Natural killer cell (primary cell): ENCODE results near the gene FGF12. TPM values are rescaled to one million over a fixed set of nuclear protein-coding genes. Genes with fewer than 3 reads are reported as not detected.

Experiments used
- ATAC-seq, 3 donors: fragments of 150-1000 bp in 2 of 3; fragments of 200-7000 bp in 1 of 3; cut with Tn5 transposase; 1 replicate in 1 of 3; 2 replicates in 2 of 3; pipeline ENCODE4 v1.10.0; 2021; ENCODE audit warnings: mild to moderate bottlenecking in 2 of 3, moderate library complexity in 2 of 3
- DNase-seq, 2 donors: peaks; one replicate each; pipeline versions ENCODE4 v3.0.0 to v3.0.0-alpha.2; 2013 to 2021; ENCODE audit warnings: mixed read lengths in 1 of 2
- H3K27ac ChIP-seq: one replicate; pipeline ENCODE4 v1.5.1; 2013; ENCODE audit warnings: mild to moderate bottlenecking, low read length
- H3K27me3 ChIP-seq: one replicate; pipeline ENCODE4 v1.6.1; 2013; ENCODE audit warnings: low read length; ENCODE audit not compliant: control insufficient read depth, insufficient read depth
- H3K36me3 ChIP-seq: one replicate; pipeline ENCODE4 v1.6.1; 2013; ENCODE audit warnings: low read length; ENCODE audit not compliant: control insufficient read depth, insufficient read depth
- H3K4me1 ChIP-seq: one replicate; pipeline ENCODE4 v1.6.1; 2013; ENCODE audit warnings: low read length; ENCODE audit not compliant: control insufficient read depth, insufficient read depth
- H3K4me3 ChIP-seq: one replicate; pipeline ENCODE4 v1.5.1; 2013; ENCODE audit warnings: low read length
- H3K9me3 ChIP-seq: one replicate; pipeline ENCODE4 v1.6.1; 2013; ENCODE audit warnings: low read length; ENCODE audit not compliant: control insufficient read depth, insufficient read depth
- H3K27ac Mint-ChIP-seq, 2 donors: one replicate each; pipeline ENCODE4 v1.8.0; 2022; ENCODE audit warnings: mild to moderate bottlenecking in 2 of 2, mixed read lengths in 2 of 2, moderate library complexity in 1 of 2
- H3K27me3 Mint-ChIP-seq, 2 donors: one replicate each; pipeline ENCODE4 v1.8.0; 2022; ENCODE audit warnings: low read depth in 2 of 2, mixed read lengths in 2 of 2
- H3K36me3 Mint-ChIP-seq: one replicate; pipeline ENCODE4 v1.8.0; 2022; ENCODE audit warnings: mixed read lengths
- H3K4me1 Mint-ChIP-seq, 2 donors: one replicate each; pipeline ENCODE4 v1.8.0; 2022; ENCODE audit warnings: mixed read lengths in 2 of 2
- H3K4me3 Mint-ChIP-seq: one replicate; pipeline ENCODE4 v1.8.0; 2022; ENCODE audit warnings: mild to moderate bottlenecking, moderate library complexity, mixed read lengths
- H3K9me3 Mint-ChIP-seq, 2 donors: one replicate each; pipeline ENCODE4 v1.8.0; 2022; ENCODE audit warnings: mixed read lengths in 2 of 2
- WGBS: methylation state at CpG from one replicate; pipeline ENCODE4 v1.1.7; 2013; ENCODE audit warnings: missing lambda C conversion rate; ENCODE audit not compliant: insufficient coverage; 5-methylcytosine and 5-hydroxymethylcytosine counted together
- intact Hi-C: fragments of 100-400 bp; cut with micrococcal nuclease; formaldehyde crosslinking; loops from one replicate; pipeline ENCODE4 v1.14.2; 2022
- total RNA-seq, 4 donors: library from RNA; stranded (reverse); fragments of 120-200 nt in 1 of 4; gene quantifications; one replicate each; pipeline versions ENCODE4 v1.2.3 to v1.2.4, GENCODE V29; 2013 to 2022
- TF ChIP-seq, protein P1 (sequence below): fragments of 200-600 bp; IDR thresholded peaks from one replicate; pipeline ENCODE4 v1.8.0; 2022; ENCODE audit warnings: antibody characterized with exemption

Gene FGF12
- total RNA-seq, 3 donors from 2014 or later (not counting 1 experiment from before 2014, with no cell fraction given): not detected

GRCh38 chr3:192751148-192751547 is 23.8 kb upstream of the FGF12 start:
- no peaks in the 10 kb centered on the region for H3K27me3 ChIP-seq
- no peaks in the 10 kb centered on the region for H3K27me3 Mint-ChIP-seq
- ATAC-seq (no peak), DNase-seq (no peak)
- no peak overlapping the region for H3K27ac ChIP-seq
- no peak overlapping the region for H3K27ac Mint-ChIP-seq
- H3K36me3 ChIP-seq: no peaks in the 10 kb centered on the region
- no peaks in the 10 kb centered on the region for H3K4me1 Mint-ChIP-seq
- H3K4me1 ChIP-seq: no peaks in the 10 kb centered on the region
- no peaks in the 10 kb centered on the region for H3K9me3 ChIP-seq
- no peak overlapping the region for H3K4me3 Mint-ChIP-seq
- H3K9me3 Mint-ChIP-seq: peaks cover 5 to 10% of the 10 kb centered on the region in 2 donors
- TF ChIP-seq, protein P1, sequence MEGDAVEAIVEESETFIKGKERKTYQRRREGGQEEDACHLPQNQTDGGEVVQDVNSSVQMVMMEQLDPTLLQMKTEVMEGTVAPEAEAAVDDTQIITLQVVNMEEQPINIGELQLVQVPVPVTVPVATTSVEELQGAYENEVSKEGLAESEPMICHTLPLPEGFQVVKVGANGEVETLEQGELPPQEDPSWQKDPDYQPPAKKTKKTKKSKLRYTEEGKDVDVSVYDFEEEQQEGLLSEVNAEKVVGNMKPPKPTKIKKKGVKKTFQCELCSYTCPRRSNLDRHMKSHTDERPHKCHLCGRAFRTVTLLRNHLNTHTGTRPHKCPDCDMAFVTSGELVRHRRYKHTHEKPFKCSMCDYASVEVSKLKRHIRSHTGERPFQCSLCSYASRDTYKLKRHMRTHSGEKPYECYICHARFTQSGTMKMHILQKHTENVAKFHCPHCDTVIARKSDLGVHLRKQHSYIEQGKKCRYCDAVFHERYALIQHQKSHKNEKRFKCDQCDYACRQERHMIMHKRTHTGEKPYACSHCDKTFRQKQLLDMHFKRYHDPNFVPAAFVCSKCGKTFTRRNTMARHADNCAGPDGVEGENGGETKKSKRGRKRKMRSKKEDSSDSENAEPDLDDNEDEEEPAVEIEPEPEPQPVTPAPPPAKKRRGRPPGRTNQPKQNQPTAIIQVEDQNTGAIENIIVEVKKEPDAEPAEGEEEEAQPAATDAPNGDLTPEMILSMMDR: no peak
- 67% methylated on average over 1 of the region's 2 CpGs for WGBS
- intact Hi-C loops: no loop called here
- no peaks in the 10 kb centered on the region for H3K36me3 Mint-ChIP-seq
- H3K4me3 ChIP-seq: no peak overlapping the region

- TF ChIP-seq, protein P1: no peak
- Mint-ChIP-seq H3K36me3 (no peaks in the 10 kb centered on the region), H3K4me3 (no peak overlapping the region), H3K9me3 (peaks cover 5 to 8% of the 10 kb centered on the region in 2 donors), H3K4me1 (no peaks in the 10 kb centered on the region), H3K27me3 (no peaks in the 10 kb centered on the region), H3K27ac (no peak overlapping the region)
- DNase-seq: no peak
- H3K27me3 ChIP-seq: no peaks in the 10 kb centered on the region
- H3K27ac ChIP-seq: no peak overlapping the region
- no peak overlapping the region for H3K4me3 ChIP-seq
- H3K9me3 ChIP-seq: no peaks in the 10 kb centered on the region
- WGBS: 67% methylated on average over 5 of the region's 5 CpGs
- intact Hi-C loops: no loop called here
- no peaks in the 10 kb centered on the region for H3K36me3 ChIP-seq
- ATAC-seq: no peak
- no peaks in the 10 kb centered on the region for H3K4me1 ChIP-seq
These were observed 22.9 kb upstream of the FGF12 start for GRCh38 chr3:192750201-192750600.

GRCh38 chr3:192747746-192748145 is 20.4 kb upstream of the FGF12 start:
- H3K27me3 Mint-ChIP-seq: no peaks in the 10 kb centered on the region

DNA sequence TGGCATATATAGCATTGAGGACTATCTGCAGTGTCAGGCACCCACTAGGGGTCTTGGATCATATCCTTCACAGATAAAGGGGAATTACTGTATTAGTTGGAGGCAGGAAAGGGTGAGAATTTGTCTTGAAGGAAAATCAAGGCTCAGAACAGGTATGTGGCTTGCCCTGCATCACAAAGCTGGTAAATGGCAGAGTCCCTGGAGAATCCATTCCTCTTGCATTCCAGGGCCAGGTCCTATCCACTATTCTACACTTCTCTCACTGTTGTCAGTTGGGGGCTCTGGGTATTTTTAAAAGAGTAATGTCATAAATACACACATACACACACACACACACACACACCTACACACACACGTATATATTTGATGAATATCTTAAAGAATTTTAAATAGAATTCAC is 19.8 kb upstream of the FGF12 start:
- no peak overlapping the region for H3K27ac Mint-ChIP-seq
- no CpG with 5 or more reads among the region's 1 CpG for WGBS
- ATAC-seq (no peak), DNase-seq (no peak)
- TF ChIP-seq, protein P1: no peak
- Histone ChIP-seq H3K27ac (no peak overlapping the region), H3K36me3 (no peaks in the 10 kb centered on the region), H3K4me1 (no peaks in the 10 kb centered on the region), H3K9me3 (no peaks in the 10 kb centered on the region), H3K4me3 (no peak overlapping the region), H3K27me3 (no peaks in the 10 kb centered on the region)
- peaks cover 7 to 8% of the 10 kb centered on the region in 2 donors for H3K9me3 Mint-ChIP-seq
- H3K27me3 Mint-ChIP-seq: no peaks in the 10 kb centered on the region
- intact Hi-C loops: no loop called here
- no peak overlapping the region for H3K4me3 Mint-ChIP-seq
- H3K36me3 Mint-ChIP-seq: no peaks in the 10 kb centered on the region
- H3K4me1 Mint-ChIP-seq: no peaks in the 10 kb centered on the region

More at GRCh38 chr3:192747746-192748145, 20.4 kb upstream of the FGF12 start:
- no peak for ATAC-seq
- H3K36me3 Mint-ChIP-seq: no peaks in the 10 kb centered on the region
- TF ChIP-seq, protein P1: no peak
- H3K4me3 ChIP-seq: no peak overlapping the region
- DNase-seq: no peak
- no peaks in the 10 kb centered on the region for H3K27me3 ChIP-seq
- intact Hi-C loops: no loop called here
- H3K4me1 ChIP-seq: no peaks in the 10 kb centered on the region
- no peaks in the 10 kb centered on the region for H3K9me3 ChIP-seq
- 46% methylated on average over 3 of the region's 3 CpGs for WGBS
- H3K4me3 Mint-ChIP-seq: no peak overlapping the region
- H3K9me3 Mint-ChIP-seq: peaks cover 7 to 8% of the 10 kb centered on the region in 2 donors
- no peak overlapping the region for H3K27ac ChIP-seq
- no peak overlapping the region for H3K27ac Mint-ChIP-seq
- no peaks in the 10 kb centered on the region for H3K36me3 ChIP-seq
- no peaks in the 10 kb centered on the region for H3K4me1 Mint-ChIP-seq
